ENCODE data around the gene NDUFS6. TPM values are rescaled to one million over a fixed set of nuclear protein-coding genes. Genes with fewer than 3 reads are reported as not detected.
"Not testable (repeated sequence)": the region's sequence is repeated elsewhere in the genome, so short reads cannot be mapped to it uniquely, and the experiment has no call there.

Gene NDUFS6
- total RNA-seq, 1 donor: 10.3 TPM

DNA sequence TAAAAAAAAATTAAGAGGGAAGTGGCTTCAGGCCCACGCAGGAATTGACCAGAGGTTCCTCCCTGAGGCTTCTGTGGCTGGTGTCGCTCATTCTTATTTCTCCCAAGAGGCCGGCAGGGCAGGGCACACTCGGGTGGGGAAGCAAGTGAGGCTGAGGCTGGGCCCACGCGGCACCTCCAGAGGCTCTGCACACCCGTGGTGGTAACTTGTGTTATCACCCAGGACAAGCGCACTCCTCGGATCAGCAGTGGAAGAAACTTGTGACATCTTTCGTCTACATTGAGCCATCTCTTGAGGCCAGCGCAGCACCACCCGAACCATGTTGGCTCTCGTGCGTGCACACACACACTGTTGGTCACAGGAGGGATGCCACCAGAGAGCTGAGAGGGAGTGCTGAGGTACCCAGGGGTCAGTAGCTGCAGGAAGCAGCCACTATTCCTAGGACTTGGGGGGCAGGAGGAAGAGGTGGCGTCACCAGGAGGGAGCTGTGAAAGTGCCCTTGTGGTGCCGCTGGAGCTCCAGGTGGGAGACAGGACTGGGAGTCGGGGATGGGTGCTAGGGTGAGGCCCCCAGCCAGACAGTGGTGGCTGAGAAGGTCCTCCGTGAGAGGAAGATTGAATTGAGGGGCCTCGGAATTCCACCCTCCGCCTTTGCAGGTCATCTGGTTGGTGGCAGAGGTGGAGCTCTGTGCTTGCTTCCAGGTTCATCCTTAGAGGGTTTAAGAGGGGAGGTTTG, 6.4 kb downstream of the NDUFS6 start:
- Histone ChIP-seq H3K4me1 (ENCODE audit: insufficient read depth, low read length) (no peaks in the 10 kb centered on the region), H3K9me3 (ENCODE audit: low read depth, low read length) (no peaks in the 10 kb centered on the region), H3K4me3 (ENCODE audit: low read length) (no peak overlapping the region), H3K27me3 (ENCODE audit: insufficient read depth, low read length) (no peaks in the 10 kb centered on the region)

DNA sequence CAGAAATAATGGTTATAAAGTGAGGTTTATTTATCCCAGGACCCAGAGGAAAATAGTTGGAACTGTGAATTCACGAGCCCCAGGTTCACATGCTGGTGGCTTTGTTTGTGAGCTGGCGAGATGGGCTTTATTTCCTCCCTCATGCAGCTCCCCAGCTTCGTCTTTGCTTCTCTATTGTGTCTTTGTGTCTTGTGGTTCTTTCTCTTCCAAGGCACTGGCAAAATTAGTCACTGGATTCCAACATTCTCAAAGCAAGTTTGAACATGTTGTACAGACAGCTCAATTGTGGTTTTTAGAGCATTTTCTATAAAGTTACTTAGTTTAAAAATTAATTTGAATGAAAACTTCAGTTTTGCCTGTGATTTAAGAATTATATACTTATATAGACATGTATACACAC, 7.2 kb downstream of the NDUFS6 start:
- no peak overlapping the region for H3K4me3 ChIP-seq (ENCODE audit: low read length)
- no peaks in the 10 kb centered on the region for H3K27me3 ChIP-seq (ENCODE audit: insufficient read depth, low read length)
- H3K4me1 ChIP-seq (ENCODE audit: insufficient read depth, low read length): no peaks in the 10 kb centered on the region
- no peaks in the 10 kb centered on the region for H3K9me3 ChIP-seq (ENCODE audit: low read depth, low read length)

DNA sequence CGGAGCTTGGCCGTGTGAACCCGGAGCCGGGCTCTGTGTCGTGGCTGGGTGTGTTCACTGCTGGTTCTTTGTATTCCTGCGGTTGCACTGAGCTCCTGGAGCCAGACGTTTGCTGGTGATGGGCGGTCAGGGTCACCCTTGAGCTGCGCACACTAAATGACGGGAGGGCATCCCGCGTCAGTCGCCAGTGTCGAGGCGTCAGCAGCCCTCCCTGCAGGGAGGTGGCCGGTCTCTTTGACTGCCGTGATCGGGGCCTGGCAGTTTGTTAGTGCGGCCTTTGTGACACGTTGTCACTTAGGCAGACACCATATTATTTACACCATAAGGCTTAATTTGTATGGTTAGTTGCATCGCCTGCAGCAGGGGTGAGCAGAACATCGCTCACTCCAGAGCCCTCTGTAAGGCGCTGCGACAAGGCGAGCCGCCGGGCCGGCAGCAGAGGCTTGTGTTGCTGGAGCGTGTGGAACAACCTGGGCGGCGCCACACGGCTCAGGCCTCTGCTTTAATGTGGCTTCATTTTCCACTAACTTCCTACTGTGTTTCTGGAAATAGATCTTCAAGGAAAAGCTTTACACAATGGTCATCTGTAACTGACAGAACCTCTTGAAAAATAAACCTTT, 8.3 kb downstream of the NDUFS6 start:
- no peaks in the 10 kb centered on the region for H3K9me3 ChIP-seq (ENCODE audit: low read depth, low read length)
- H3K4me1 ChIP-seq (ENCODE audit: insufficient read depth, low read length): no peaks in the 10 kb centered on the region
- H3K4me3 ChIP-seq (ENCODE audit: low read length): no peak overlapping the region
- H3K27me3 ChIP-seq (ENCODE audit: insufficient read depth, low read length): no peaks in the 10 kb centered on the region

DNA sequence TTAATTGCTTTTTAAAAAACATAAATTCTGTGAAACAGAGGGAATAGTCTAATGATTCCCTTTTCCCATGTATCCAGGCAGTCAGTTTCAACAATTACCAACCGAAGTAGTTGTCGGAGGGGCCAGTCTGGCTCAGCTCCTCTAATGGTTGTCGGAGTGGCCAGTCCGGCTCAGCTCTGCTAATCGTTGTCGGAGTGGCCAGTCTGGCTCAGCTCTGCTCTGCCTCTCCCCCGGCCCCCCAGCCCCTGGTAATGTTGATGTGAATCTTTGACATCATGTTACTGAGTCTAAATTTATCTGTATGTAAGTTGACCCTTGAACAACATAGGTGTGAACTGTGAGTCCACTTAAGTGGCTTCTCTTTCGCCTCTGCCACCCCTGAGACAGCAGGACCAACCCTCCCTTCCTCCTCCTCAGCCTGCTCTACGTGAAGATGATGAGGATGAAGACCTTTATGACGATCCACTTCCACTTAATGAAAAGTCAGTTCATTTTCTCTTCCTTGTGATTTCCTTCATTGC, 9.4 kb downstream of the NDUFS6 start:
- H3K9me3 ChIP-seq (ENCODE audit: low read depth, low read length): no peaks in the 10 kb centered on the region
- H3K4me3 ChIP-seq (ENCODE audit: low read length): no peak overlapping the region
- no peaks in the 10 kb centered on the region for H3K27me3 ChIP-seq (ENCODE audit: insufficient read depth, low read length)
- H3K4me1 ChIP-seq (ENCODE audit: insufficient read depth, low read length): no peaks in the 10 kb centered on the region

DNA sequence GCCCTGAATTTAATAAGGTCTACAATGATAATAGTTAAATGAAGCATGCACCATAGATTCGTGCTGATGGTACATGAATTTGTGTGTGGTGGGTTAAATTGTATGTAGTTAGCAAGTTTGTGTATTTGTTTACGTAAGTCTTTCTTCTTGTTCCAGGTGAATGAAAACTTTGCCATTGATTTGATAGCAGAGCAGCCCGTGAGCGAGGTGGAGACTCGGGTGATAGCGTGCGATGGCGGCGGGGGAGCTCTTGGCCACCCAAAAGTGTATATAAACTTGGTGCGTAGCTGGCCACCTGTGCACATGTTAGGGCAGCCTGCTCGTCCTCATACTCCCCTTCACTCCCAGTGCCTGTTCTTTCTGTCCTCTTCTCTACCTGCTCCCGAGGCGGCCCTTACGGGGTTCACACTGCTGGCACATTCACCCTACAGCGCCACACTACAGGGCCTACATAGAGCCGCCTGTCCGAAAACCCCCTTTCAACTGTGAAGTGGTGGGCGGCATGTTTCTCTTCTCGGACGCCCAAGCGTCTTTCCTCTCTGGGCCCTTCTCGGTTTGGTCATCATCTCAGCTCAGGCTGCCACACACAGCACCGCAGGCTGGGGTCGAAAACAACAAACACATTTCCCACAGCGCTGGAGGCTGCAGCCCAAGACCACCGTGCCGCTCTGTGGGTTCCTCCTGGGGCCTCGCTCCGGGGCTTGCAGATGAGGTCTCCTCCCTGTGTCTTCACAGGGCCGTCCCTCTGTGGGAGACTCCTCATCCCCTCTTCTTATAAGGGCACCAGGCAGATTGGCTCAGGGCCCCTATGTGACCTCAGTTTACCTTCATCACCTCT, 13.2 kb downstream of the NDUFS6 start:
- no peaks in the 10 kb centered on the region for H3K27me3 ChIP-seq (ENCODE audit: insufficient read depth, low read length)
- no peak overlapping the region for H3K4me3 ChIP-seq (ENCODE audit: low read length)
- no peaks in the 10 kb centered on the region for H3K9me3 ChIP-seq (ENCODE audit: low read depth, low read length)
- H3K4me1 ChIP-seq (ENCODE audit: insufficient read depth, low read length): no peaks in the 10 kb centered on the region

DNA sequence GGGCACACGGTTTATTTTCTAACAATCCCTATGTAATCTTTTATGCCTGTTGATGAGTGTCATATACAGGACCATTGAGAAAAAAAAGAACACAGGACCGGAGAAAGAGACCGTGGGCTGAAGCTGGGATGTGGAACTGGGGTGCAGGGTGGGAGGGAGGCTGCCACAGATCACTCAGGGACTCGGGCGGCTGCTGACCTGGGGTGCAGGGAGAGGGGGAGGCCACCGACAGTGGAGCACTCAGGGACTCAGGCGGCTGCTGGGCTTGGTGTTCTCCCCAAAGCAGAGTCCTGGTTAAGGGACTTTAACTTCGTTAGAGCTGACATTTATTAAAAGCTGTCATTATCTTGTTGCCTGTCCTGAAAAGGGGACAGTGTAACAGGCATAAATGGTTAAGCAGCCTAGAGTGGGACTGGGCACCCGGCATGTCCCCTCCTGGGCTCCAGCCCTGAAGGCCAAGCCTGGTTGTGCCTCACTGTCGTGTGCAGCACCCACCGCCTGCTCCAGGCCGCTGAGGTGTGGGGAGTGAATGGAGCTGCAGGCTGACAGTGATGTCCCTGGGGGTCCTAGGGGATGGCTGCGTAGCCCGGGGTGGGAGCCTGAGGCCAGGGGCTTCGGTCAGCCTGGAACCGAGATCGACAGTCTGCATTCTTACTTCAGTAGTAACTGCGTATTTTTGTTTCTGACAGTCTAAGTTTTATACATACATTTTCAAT, 14.0 kb downstream of the NDUFS6 start:
- no peaks in the 10 kb centered on the region for H3K9me3 ChIP-seq (ENCODE audit: low read depth, low read length)
- no peaks in the 10 kb centered on the region for H3K4me1 ChIP-seq (ENCODE audit: insufficient read depth, low read length)
- no peaks in the 10 kb centered on the region for H3K27me3 ChIP-seq (ENCODE audit: insufficient read depth, low read length)
- H3K4me3 ChIP-seq (ENCODE audit: low read length): no peak overlapping the region

DNA sequence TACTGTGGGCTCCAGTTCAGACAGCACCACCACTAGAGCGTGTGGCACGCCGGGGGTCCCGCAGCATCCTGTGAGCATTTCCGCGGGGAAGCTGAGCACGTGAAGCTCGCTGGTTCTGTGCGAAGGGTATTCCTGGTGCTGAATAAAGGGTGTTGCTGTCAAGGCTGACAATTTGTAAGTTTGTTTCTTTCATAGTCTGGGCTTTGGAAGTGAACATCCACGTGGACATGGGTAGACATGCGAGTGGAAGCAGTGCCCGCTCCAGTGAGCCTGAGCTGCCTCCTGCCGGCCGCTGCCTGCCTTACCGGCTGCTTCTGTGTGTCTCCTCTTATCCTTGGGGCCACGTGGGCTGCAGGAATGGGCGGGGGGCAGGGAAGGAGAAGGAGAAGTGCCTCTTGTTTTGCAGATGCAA, 14.7 kb downstream of the NDUFS6 start:
- H3K9me3 ChIP-seq (ENCODE audit: low read depth, low read length): no peaks in the 10 kb centered on the region
- H3K27me3 ChIP-seq (ENCODE audit: insufficient read depth, low read length): no peaks in the 10 kb centered on the region
- no peaks in the 10 kb centered on the region for H3K4me1 ChIP-seq (ENCODE audit: insufficient read depth, low read length)
- H3K4me3 ChIP-seq (ENCODE audit: low read length): no peak overlapping the region

DNA sequence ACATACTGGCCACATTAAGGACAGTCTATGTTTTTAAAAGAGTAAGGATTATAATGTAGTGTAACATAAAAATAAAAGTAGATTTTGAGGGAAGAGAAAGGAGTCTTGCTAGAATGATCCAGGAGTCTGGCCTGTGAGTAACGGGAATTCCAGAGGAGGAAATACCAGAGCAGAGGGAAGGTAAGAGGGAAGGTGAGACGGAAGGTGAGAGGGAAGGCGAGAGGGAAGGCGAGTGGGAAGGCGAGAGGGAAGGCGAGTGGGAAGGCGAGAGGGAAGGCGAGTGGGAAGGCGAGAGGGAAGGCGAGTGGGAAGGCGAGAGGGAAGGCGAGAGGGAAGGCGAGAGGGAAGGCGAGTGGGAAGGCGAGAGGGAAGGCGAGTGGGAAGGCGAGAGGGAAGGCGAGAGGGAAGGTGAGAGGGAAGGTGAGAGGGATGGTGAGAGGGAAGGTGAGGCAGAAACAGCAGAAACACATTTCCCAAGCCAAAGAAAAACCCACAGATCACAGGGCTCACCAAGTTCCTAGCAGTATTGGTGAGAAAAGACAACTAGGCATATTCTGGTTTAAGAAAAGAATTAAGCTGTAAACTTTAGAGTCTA, 15.4 kb downstream of the NDUFS6 start:
- H3K4me1 ChIP-seq (ENCODE audit: insufficient read depth, low read length); H3K4me3 ChIP-seq (ENCODE audit: low read length); H3K9me3 ChIP-seq (ENCODE audit: low read depth, low read length); H3K27me3 ChIP-seq (ENCODE audit: insufficient read depth, low read length): not testable (repeated sequence)

DNA sequence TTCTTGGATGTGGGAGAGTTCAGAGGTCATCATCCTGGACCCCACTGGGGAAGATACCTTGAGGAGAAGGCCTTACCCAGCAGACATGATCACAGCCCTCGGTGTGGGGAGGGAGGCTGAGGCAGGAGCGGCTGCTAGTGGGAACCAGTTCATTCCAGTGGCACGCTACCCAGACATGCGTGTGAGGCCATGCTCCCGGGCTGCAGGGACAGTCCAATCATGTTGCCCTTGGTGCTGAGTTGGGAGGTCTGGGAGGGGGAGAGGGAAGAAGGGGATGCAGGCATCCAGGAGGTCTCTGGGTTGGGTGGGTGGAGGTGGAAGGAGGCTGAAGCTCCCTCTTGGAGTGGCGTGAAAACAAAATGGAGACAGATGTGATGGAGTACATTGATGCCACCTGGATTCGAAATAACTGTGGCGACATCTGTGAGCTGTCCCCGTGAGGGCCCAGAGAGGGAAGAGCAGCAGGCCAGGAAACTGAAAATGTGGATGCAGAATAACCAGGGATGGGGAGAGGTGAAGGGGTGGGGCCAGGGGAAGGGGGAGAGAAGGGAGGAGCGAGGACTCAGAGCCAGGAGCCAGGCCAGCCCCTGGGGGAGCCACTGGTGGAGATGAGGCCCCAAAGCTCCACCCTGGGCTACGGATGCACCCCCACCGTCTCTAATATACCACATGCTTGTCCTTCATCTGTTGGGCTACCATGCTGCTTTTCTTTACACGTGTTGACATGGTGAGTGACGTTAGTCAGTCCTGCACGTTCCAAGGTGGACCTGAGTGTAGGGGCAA, 16.2 kb downstream of the NDUFS6 start:
- Histone ChIP-seq H3K4me3 (ENCODE audit: low read length) (no peak overlapping the region), H3K4me1 (ENCODE audit: insufficient read depth, low read length) (no peaks in the 10 kb centered on the region), H3K27me3 (ENCODE audit: insufficient read depth, low read length) (no peaks in the 10 kb centered on the region), H3K9me3 (ENCODE audit: low read depth, low read length) (no peaks in the 10 kb centered on the region)

DNA sequence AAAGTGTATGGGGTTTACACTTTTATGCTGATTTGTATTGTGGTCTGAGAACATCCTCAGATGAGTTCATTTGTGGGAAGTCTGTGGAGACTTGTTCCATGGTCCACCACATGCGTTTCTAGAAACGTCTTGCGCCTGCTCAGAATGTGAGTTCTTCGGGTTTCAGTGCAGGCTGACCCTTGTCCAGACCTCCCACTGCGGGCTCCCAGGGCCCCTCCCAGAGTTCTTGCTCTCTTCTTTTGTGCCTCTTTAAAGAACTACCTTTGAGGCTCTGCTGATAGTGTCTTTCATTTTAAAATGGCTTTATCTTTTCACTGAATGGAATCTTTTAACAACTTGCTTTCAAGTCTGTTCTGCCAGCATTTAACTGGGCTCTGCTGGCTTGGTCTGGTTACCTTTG, 17.6 kb downstream of the NDUFS6 start:
- H3K9me3 ChIP-seq (ENCODE audit: low read depth, low read length): no peaks in the 10 kb centered on the region
- no peaks in the 10 kb centered on the region for H3K27me3 ChIP-seq (ENCODE audit: insufficient read depth, low read length)
- no peaks in the 10 kb centered on the region for H3K4me1 ChIP-seq (ENCODE audit: insufficient read depth, low read length)
- H3K4me3 ChIP-seq (ENCODE audit: low read length): no peak overlapping the region

DNA sequence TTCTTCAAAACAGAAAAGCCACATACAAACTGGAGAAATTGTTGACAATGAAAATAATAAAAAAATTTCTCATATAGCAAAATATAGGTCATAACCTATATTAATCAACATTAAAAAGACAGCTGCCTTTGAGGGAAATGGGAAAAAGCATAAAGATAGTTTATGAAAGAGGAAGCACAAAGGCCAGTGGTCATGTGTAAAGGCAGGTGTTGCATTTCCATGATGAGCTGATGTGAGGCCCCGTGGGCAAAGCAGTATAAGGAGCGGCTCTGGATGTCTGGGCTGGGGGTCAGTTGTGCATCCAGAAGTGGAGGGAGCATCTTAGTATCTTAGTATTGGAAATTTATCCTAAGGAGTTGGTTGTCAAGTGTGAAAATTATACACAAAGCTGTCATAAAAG, 18.3 kb downstream of the NDUFS6 start:
- Histone ChIP-seq H3K27me3 (ENCODE audit: insufficient read depth, low read length) (no peaks in the 10 kb centered on the region), H3K4me3 (ENCODE audit: low read length) (no peak overlapping the region), H3K9me3 (ENCODE audit: low read depth, low read length) (no peaks in the 10 kb centered on the region), H3K4me1 (ENCODE audit: insufficient read depth, low read length) (no peaks in the 10 kb centered on the region)

DNA sequence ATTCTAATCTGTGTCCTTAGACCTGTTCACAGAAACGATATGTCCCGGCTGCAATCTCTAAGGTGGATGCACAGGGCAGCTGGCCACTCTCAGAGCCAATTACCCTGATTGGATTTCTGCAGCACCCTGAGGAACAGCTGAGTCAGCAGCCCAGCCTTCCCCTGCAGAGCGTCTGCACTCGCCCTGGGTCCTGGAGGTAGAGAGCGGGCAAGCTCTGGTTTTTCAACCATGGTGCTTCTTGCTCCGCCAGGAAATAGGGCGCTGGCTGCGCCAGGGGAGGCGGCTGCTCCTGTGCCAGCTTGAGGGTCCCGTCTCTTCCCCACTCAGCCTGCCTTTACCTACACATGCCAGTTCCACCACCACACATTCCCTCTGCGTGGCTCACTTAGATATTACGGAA, 19.2 kb downstream of the NDUFS6 start:
- H3K9me3 ChIP-seq (ENCODE audit: low read depth, low read length): no peaks in the 10 kb centered on the region
- no peaks in the 10 kb centered on the region for H3K4me1 ChIP-seq (ENCODE audit: insufficient read depth, low read length)
- no peak overlapping the region for H3K4me3 ChIP-seq (ENCODE audit: low read length)
- no peaks in the 10 kb centered on the region for H3K27me3 ChIP-seq (ENCODE audit: insufficient read depth, low read length)

DNA sequence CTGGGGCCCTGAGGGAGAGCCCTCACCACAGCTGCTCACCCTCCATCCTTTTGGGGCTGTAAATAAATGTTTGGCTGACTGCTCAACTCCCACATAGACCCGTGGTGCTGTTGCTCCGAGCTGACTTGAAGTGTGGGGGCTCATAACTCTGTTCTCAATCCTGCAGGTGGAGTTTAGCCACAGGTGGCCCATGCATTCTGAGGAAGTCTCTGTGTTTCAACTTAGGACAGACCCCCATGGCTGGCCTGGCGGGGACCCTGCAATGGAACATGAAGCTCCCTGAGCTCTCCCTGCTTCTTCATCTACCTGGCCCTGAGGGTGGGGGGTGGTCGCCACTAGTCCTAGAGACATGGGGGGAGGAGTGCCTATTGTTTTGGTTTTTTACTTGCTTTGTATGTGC, 19.7 kb downstream of the NDUFS6 start:
- H3K9me3 ChIP-seq (ENCODE audit: low read depth, low read length): no peaks in the 10 kb centered on the region
- no peak overlapping the region for H3K4me3 ChIP-seq (ENCODE audit: low read length)
- H3K4me1 ChIP-seq (ENCODE audit: insufficient read depth, low read length): no peaks in the 10 kb centered on the region
- H3K27me3 ChIP-seq (ENCODE audit: insufficient read depth, low read length): no peaks in the 10 kb centered on the region

DNA sequence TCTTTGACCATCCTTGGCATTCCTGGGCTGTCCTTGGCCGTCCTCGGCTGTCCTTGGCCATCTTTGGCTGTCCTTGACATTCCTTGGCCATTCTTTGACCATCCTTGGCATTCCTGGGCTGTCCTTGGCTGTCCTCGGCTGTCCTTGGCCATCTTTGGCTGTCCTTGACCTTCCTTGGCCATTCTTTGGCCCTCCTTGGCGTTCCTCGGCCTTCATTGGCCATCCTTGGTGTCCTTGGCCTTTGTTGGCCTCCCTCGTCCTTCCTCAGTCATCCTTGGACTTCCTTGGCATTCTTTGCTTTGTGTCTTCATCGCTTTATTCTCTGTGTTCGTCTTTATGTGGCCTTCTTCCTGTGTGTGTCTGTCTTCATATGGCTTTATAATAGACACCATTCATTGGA, 20.7 kb downstream of the NDUFS6 start:
- no peaks in the 10 kb centered on the region for H3K27me3 ChIP-seq (ENCODE audit: insufficient read depth, low read length)
- no peak overlapping the region for H3K4me3 ChIP-seq (ENCODE audit: low read length)
- H3K9me3 ChIP-seq (ENCODE audit: low read depth, low read length): no peaks in the 10 kb centered on the region
- H3K4me1 ChIP-seq (ENCODE audit: insufficient read depth, low read length): no peaks in the 10 kb centered on the region
